Measurements from ENCODE around the gene TESPA1.

DNA sequence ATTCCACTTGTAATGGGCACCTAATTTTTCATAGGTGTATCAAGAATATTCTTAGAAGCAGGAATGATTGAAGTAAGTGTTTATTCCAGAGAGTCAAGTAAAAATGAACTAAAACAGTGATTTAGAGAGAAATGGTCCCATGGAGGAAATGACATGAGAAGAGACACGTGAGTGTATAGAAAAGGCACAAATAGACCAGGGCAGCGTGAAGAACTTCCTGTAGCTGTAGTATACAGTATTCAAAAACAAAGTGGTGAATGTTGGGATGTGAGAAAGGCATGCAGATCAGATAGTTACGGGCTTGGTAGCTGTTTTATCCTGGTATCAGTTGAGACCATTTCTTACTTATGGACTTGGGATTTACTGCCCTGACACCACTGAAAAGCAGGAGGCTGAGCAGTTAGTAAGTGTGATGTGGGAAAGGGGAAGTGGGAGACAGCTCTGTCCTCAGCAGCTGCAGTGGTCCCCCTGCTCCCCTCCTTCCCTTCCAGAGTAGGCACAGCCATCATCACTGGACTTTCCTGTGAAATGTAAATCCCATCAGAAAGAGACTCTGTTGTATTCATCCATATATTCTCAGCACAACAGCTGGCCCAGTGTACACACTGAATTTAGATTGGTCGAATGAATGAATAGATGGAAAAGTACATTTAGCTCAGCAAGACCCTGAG, 16.8 kb upstream of the TESPA1 start:
- TF ChIP-seq POLR2A (IDR thresholded peaks at IDR 0.05; ENCODE audit: low read length) (no peak), GATA1 (IDR thresholded peaks at IDR 0.05; ENCODE audit: low read depth, low read length) (no peak)

Measured in erythroblast (primary cell).